T47D (cell line): Measurements from ENCODE around the gene MB21D2.
"Not testable (repeated sequence)": the region's sequence is repeated elsewhere in the genome, so short reads cannot be mapped to it uniquely, and the experiment has no call there.

Experiments used
- DNase-seq, 2 experiments: peaks; one replicate each; pipeline versions ENCODE4 v3.0.0 to v3.0.0-alpha.2; 2011 to 2012; ENCODE audit warnings: low read depth in 1 of 2, low spot score in 1 of 2
- JUND ChIP-seq: IDR thresholded peaks from 2 replicates; pipeline ENCODE4 v1.6.1; 2012; ENCODE audit warnings: low read depth
- in situ Hi-C: cut with HindIII; loops from 2 replicates; pipeline ENCODE4 v1.10.0; 2016; ENCODE audit warnings: low sequenced_read_pairs, low pct_unique_long_range_greater_than_20kb

The MB21D2 gene

GRCh38 chr3:192860454-192860853, 57.2 kb downstream of the MB21D2 start:
- TF ChIP-seq JUND, result no peak
- DNase-seq, result no peak
- in situ Hi-C loops, result no loop called here

DNA sequence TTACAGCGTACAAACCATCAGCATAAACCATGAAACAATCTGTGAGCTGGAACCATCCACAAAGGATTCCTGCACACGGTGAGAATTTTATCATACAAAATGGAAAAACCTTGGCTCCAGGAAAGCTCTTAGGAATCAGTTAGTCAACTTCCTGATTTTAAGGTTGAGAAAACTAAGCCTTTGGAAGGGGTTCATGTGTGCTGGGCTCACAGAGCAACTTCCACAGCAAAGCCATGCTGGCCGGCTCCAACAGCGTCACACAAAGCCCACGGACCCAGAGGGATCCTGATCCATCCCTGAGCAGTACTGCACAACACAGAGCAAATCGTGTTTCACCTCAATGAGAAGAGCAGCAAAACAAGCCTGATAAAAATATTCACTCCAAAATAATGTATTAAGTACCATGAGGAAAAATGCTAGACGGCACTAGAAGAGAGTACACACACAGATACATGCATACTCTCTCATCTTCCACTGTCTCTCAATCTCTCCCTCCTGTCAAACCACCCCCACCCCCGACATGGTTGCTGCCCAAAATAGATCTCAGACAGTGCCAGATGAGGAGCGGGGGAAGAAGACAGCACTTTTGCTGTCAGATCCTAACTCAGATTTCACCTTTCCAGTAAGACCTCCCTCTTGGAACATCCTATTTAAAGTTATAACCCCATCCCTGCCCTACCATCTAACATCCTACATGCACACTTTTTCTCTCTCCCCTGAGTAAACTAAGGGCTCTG, 58.6 kb downstream of the MB21D2 start:
- in situ Hi-C loops, result no loop called here
- TF ChIP-seq JUND, result no peak
- DNase-seq, result no peak

DNA sequence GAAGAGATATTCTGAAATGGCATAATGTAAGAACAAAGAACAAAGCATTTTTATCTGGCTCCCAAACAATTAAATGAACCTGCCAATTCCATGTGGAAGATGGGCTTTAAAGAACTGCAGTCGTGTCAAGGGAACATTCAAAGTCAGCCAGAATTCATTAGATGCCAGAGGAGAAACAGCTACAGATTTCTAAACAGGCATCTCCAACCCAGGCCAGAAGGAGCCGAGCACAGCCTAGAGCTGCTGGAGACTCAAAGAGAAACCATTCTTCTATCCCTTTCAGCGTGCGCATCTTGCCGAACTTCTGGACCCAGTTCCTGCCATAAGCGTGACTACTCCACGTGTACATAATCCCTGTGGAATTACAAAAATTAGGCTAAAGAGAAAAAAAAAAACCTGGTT, 60.4 kb downstream of the MB21D2 start:
- in situ Hi-C loops, result no loop called here
- DNase-seq, result no peak
- TF ChIP-seq JUND, result no peak

DNA sequence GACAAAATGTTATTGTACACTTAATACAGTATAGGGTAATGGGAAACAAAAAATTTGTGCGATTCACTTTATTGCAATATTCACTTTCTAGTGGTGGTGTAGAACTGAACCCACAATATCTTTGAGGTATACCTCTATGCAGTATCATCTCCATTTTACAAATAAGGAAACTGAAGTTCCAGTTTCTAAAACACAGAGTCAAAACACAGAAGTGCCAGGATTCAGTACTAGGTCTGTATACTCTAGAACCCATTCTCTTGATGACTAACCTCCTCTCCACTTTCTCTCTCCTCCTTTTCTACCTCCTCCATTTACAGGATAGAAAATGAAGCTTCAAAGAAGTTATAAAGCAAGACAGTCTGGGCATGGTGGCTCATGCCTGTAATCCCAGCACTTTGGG, 62.2 kb downstream of the MB21D2 start:
- no peak for TF ChIP-seq JUND
- in situ Hi-C loops, result no loop called here
- no peak for DNase-seq

DNA sequence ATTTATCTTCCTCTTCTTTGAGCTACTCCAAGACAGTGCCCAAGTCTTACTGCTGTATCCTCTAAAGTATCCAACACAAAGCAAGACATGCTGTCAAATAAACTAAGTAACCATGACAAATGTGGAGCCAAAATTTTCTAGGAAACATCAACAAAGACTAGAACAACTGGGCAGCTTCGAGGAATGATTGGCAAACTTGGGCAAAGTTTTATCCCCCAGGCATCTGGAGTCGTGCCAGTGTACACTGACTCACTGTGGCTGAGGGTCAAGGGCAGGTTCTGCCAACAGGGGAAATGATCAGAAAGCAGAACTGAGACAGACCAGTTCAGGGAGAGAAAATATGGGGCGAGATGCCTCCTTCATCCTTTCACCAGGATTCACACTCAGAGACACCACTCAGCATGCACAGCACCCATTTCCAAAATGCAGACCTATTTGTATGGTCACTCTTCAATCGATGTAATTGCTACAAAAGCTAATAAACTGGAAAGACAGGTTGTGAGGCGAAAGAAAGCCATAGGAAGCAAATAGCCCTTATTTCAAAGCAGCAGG, 65.8 kb downstream of the MB21D2 start:
- TF ChIP-seq JUND, result peak; percentile 98
- DNase-seq, result peak; percentile 78 to 100
- in situ Hi-C loops, result no loop called here

DNA sequence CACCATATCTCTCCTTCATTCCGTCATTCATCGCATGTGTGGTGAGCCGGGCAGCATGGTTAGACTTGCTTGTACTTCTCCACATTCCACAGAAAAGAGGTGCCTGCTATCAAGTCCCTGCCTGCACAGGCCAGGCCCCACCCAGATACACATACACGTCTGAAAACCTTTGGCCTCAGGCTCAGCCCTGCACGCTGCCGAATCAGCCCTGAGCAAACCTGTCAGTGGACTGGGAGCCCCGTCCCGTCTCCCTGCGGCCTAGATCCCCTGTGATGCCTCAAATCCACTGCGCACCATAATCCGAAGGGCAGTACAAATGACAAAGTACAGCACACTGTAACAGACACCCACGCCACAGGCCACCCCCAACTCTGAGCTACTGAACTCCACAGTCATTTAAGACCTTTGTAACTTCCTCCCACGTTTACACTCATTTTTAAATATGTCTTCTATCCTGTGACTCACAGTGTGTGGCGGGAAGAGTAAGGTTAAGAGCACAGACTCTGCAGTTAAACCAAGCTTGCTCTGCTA, 67.1 kb downstream of the MB21D2 start:
- no peak for TF ChIP-seq JUND
- in situ Hi-C loops, result no loop called here
- no peak for DNase-seq

DNA sequence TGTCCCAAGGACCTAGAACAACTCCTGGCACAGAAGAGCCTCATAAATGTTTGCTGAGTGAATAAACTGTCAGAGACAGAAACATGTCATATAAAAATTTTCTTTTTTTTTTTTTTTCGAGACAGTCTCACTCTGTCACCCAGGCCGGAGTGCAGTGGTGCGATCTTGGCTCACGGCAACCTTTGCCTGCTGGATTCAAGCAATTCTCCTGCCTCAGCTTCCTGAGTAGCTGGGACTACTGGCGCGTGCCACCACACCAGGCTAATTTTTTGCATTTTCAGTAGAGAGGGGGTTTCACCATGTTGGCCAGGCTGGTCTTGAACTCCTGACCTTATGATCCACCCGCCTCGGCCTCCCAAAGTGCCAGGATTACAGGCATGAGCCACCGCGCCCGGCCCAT, 67.8 kb downstream of the MB21D2 start:
- in situ Hi-C loops, DNase-seq: not testable (repeated sequence)

DNA sequence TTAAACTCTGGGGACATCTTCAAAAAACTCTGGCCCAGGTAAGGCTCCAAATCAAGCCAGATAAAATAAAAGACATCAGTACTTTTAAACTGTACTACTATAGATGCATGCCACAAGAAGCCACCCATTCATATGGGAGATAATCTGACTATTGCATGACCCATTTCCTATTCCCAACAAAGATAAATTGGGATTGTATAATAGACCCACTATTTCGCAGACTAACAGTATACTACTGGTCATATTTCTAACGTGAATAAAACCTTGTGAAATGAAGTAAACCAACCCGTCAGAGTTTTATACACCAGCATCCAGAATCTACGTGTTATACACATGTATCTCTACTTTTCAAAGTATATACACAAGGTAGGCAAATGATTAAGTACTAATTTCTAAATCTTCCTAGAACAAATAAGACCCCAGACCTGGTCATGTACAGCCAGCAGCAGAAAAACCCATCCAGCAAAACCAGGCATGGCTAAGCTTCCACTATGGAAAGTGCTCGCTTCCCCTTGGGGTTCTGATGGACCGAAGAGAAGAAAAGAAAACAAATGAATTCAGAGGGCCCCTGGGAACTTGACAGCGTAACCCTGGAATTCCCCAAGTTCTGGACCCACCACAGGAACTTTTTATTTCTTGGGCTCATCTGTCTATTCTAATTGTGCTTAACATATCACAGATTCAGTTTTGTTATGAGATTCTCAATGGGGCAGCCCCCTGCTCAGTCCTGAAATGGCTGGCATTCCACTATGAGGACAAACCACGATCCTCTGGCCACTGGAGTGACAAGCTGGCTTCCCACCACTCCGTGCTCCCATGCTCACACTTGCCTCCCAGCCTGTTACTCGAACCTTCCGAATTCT, 69.1 kb downstream of the MB21D2 start:
- TF ChIP-seq JUND, result no peak
- in situ Hi-C loops, result no loop called here
- no peak for DNase-seq

DNA sequence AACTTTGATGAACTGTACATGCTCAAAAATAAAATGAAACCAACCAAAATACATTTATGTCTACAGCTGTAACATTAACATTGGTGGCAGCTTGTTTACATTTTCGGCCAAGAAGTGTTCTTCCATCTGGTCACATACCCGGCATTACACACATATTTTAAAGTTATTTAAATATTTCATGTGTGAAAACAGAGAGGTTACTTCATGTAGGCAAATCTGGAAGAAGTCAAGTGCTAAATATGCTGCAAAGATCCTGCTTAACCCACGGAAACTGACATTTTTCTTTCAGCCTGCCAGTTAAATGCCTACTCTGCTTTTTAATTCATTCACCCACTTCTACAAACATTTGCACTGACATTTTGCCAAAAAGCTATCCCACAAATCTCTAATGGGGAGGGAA, 69.7 kb downstream of the MB21D2 start:
- in situ Hi-C loops, result no loop called here
- no peak for TF ChIP-seq JUND
- no peak for DNase-seq

- in situ Hi-C loops, result no loop called here
Measured at GRCh38 chr3:192845526-192845855, 72.2 kb downstream of the MB21D2 start.

GRCh38 chr3:192844836-192845525, 72.7 kb downstream of the MB21D2 start:
- TF ChIP-seq JUND, result no peak
- in situ Hi-C loops, result no loop called here
- DNase-seq, result no peak

More at GRCh38 chr3:192845526-192845855, 72.2 kb downstream of the MB21D2 start:
- no peak for DNase-seq
- no peak for TF ChIP-seq JUND

GRCh38 chr3:192844486-192844765, 73.2 kb downstream of the MB21D2 start:
- no peak for TF ChIP-seq JUND
- in situ Hi-C loops, result no loop called here
- DNase-seq, result no peak
